Astrocyte of the spinal cord (primary cell): Measurements from ENCODE around the gene FAM171A1.

Experiments
- DNase-seq: peaks from one replicate; pipeline ENCODE4 v3.0.0; 2011; ENCODE audit warnings: low read depth, low spot score
- H3K4me3 ChIP-seq: 2 replicates; pipeline ENCODE4 v1.5.1; 2011; ENCODE audit warnings: low read depth, mild to moderate bottlenecking, low read length, moderate library complexity
- in situ Hi-C: cut with HindIII; loops from 2 replicates; pipeline ENCODE4 v1.10.0; 2017; ENCODE audit warnings: low sequenced_read_pairs
- TF ChIP-seq, protein P1 (sequence below): IDR thresholded peaks from 2 replicates; pipeline ENCODE4 v1.5.1; 2012; ENCODE audit warnings: low read depth, mild to moderate bottlenecking, low read length, inconsistent platforms

Gene FAM171A1

DNA sequence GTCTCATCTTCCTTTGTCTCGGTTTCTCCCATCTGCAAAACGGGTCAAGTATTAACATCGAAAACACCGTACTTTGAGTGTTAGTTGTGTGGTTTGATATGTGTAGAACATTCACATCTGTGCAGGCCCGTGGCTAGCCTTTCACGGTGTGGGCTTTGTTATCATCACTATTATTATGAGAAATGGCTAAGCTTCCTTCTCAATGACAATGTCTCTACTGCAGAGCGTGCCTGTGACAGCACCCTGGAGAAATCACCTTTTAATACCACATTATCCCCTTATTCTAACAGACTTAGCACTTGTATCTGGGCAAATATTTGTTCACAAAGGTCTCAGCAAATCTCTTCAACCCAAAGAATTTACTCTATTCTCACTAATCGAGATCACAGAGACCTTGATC is 55.8 kb downstream of the FAM171A1 start:
- TF ChIP-seq, protein P1, sequence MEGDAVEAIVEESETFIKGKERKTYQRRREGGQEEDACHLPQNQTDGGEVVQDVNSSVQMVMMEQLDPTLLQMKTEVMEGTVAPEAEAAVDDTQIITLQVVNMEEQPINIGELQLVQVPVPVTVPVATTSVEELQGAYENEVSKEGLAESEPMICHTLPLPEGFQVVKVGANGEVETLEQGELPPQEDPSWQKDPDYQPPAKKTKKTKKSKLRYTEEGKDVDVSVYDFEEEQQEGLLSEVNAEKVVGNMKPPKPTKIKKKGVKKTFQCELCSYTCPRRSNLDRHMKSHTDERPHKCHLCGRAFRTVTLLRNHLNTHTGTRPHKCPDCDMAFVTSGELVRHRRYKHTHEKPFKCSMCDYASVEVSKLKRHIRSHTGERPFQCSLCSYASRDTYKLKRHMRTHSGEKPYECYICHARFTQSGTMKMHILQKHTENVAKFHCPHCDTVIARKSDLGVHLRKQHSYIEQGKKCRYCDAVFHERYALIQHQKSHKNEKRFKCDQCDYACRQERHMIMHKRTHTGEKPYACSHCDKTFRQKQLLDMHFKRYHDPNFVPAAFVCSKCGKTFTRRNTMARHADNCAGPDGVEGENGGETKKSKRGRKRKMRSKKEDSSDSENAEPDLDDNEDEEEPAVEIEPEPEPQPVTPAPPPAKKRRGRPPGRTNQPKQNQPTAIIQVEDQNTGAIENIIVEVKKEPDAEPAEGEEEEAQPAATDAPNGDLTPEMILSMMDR, result no peak
- H3K4me3 ChIP-seq, result no peak overlapping the region
- in situ Hi-C loops, result no loop called here
- no peak for DNase-seq

DNA sequence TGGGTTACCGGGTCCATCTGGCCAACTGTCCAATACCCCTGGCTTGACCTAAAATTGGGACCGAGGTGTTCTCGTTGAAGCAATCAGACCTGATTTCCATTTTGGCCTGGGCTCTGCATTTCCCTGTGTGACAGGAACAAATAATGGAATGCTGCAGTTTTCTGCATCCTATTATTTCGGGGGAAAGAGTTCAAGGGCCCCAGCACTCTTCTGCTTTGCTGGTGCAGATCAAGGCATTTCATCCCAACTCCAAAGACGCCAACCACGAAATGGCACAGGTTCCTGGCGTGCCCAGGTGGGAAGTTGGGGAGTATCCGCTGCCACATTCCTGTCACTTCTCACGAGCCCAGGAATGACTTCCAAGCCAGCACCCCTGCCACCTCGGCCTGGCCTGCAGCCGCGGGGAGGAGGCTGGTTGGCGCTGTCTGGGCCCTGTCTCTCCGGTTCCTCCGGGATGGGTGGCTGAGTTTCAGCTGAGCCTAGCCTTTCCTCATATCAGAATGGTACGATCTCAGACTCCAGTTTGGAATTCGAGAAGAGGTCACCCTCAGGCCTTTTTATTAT is 56.5 kb downstream of the FAM171A1 start:
- H3K4me3 ChIP-seq, result no peak overlapping the region
- in situ Hi-C loops, result no loop called here
- TF ChIP-seq, protein P1, result no peak
- DNase-seq, result no peak

DNA sequence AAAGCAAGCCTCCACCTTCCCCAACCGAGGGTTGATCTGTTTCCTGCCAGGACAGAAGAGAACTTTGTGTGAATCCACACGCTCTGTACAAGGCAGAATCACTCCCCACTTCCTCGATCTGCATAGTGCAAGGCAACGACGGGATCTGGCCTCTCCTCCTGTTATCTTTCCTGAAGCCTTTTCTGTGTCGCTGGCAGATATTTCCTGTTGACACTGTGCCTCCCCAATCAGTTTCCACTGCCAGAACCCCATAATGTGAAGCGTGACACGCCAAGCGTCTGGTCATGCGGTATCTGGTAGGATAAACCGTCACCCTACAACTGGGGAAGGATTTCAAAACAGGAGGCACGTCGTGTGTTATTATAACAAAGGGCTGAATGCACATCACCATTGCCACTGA is 57.2 kb downstream of the FAM171A1 start:
- no peak overlapping the region for H3K4me3 ChIP-seq
- in situ Hi-C loops, result no loop called here
- DNase-seq, result no peak
- TF ChIP-seq, protein P1, result no peak

DNA sequence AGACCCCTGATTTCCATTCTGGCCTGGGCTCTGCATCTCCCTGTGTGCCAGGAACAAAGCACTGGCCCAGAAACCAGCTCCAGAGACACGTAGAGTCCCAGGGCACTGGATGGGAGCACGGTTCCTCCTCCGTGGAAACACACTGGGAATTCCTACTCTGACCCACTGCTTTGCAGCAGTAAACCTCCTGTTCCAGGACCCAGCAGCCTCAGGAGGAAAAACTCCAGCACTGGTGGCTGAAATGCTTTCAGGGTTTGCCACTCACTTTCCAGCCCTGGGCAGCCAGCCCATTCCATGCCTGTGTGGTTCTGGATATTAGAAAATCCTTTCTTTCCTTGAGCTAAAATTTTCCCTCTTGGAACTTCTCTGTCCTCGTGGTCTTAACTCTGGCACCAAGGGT is 58.0 kb downstream of the FAM171A1 start:
- TF ChIP-seq, protein P1, result no peak
- in situ Hi-C loops, result no loop called here
- H3K4me3 ChIP-seq, result no peak overlapping the region
- no peak for DNase-seq

DNA sequence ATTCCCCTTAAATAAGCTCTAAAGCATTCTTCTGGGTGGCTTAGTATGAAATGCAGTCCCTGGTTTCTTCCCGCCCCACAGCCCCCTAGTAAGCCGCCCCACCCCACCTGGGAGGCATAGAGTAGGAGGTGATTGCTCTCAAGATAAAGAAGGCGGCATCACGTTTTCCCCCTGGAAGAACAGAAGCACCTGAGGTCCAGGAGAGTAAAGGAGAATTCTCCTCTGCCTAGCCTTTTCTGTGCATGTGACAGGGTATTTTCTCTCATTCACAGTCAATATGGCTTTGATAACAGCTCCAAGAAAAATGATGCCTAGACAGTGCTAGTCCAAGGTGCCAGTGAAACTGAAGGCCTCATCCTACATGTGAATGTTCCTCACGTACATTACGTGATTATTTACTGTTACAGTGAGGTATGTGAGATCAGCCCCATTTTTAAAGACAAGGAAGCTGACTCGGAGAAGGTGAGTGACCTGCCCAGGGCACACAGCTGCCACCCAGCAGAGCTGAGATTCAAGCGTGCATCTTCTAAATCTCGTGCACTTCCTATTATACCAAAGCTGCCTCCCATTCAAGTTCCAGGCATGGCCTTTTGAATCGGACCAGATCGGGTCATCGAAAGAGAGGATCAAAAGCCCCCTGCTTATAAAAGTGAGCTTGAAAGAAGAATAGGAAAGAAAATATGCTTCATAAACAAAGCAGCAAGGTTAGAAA is 59.4 kb downstream of the FAM171A1 start:
- in situ Hi-C loops, result no loop called here
- DNase-seq, result no peak
- no peak overlapping the region for H3K4me3 ChIP-seq
- TF ChIP-seq, protein P1, result no peak

DNA sequence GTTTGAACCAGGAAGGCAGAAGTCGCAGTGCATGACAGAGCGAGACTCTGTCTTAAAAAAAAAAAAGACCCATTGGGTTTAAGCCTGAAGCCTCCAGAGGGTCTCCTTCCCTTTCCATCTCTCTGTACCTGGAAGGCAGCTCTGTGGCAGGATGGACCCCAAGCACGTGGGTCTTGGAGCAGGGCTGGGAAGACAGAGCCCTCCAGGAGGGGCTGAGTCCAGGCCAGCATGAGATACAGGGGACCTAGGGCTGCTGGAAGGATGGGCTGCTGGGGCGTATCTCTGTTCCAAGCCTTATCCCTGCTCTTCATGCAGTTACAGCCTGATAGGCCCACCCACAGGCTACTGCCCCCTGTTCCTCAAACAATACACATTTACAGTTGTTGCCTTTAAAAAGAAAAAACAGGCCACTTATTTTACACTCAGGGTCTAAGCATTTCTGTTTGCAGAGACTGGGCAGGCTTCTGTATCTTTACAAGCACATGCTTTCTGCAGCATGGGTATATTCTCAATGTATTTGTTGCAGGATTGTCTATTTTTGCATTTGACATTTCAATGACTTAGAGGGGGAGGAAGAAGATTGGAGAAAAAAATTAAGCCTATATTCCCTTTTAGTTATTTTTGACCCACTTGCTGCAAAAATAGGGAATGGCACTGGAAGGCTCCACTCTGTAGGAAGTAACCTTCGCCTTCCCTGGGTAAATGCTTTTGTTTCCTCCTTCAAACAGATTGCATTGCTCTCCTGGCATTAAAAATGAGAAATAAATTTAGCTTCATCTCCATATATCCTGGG is 60.1 kb downstream of the FAM171A1 start:
- in situ Hi-C loops, result no loop called here
- DNase-seq, result no peak
- TF ChIP-seq, protein P1, result no peak
- H3K4me3 ChIP-seq, result no peak overlapping the region
